Measurements from ENCODE around the gene ZRANB3.

DNA sequence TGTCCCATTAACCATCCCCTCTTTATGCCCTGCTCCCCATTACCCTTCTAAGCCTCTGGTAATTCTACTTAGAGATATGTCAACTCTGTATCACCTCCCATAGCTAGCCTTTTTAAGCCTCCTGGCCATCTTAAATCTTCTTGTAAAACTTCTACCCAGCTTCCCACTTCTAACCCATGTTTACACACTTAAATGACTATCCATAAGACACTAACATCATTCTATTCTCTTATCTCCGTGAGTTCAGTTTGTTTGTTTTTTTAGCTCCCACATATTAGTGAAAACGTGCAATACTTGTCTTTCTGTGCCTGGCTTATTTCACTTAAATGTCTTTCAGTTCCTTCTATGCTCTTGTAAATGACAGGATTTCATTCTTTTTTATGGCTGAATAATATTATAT is 436.5 kb downstream of the ZRANB3 start:
- no peak for TF ChIP-seq SP1 (IDR thresholded peaks at IDR 0.05)
- TF ChIP-seq ARNT (IDR thresholded peaks at IDR 0.05), result no peak
- no peak for TF ChIP-seq BHLHE40 (IDR thresholded peaks at IDR 0.05; ENCODE audit: borderline replicate concordance)
- no peak for TF ChIP-seq FOXA1 (IDR thresholded peaks at IDR 0.05)
- TF ChIP-seq, protein P1, sequence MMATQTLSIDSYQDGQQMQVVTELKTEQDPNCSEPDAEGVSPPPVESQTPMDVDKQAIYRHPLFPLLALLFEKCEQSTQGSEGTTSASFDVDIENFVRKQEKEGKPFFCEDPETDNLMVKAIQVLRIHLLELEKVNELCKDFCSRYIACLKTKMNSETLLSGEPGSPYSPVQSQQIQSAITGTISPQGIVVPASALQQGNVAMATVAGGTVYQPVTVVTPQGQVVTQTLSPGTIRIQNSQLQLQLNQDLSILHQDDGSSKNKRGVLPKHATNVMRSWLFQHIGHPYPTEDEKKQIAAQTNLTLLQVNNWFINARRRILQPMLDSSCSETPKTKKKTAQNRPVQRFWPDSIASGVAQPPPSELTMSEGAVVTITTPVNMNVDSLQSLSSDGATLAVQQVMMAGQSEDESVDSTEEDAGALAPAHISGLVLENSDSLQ (IDR thresholded peaks at IDR 0.05), result no peak
- TF ChIP-seq TARDBP (IDR thresholded peaks at IDR 0.05), result no peak
- TF ChIP-seq SUZ12 (IDR thresholded peaks at IDR 0.05), result no peak
- TF ChIP-seq L3MBTL2 (conservative IDR thresholded peaks at IDR 0.05), result no peak
- TF ChIP-seq NFRKB (IDR thresholded peaks at IDR 0.05), result no peak
- no peak for TF ChIP-seq FOXM1 (IDR thresholded peaks at IDR 0.05; ENCODE audit: borderline replicate concordance)

All from HEK293T (cell line).